IMR-90 (cell line): ENCODE data around the gene PRUNE2. TPM values are rescaled to one million over a fixed set of nuclear protein-coding genes. Genes with fewer than 3 reads are reported as not detected.

ENCODE experiments used
- ATAC-seq: fragments of 200-7000 bp; cut with Tn5 transposase; 2 replicates; pipeline ENCODE4 v1.9.1; 2020; ENCODE audit warnings: low read depth, mild to moderate bottlenecking, moderate library complexity
- BruUV-seq: library from RNA; stranded (reverse); fragments of 400-500 nt; replicated peaks from 2 replicates; lab custom pipeline; 2021; lab: Mats Ljungman, UMichigan
- CTCF ChIA-PET: fragments of 300-600 bp; formaldehyde crosslinking; extraction: SDS; loops from one replicate; lab custom pipeline; 2021; ENCODE audit warnings: antibody characterized with exemption; lab: Yijun Ruan, JAX
- POLR2A ChIA-PET: fragments of 300-600 bp; sonication (Branson Sonifier 250); formaldehyde crosslinking; loops from one replicate; lab custom pipeline; 2022; ENCODE audit warnings: antibody characterized with exemption; ENCODE audit not compliant: unreplicated experiment; lab: Charles Lee
- DNase-seq: peaks from one replicate; pipeline ENCODE4 v3.0.0; 2013
- H2AFZ ChIP-seq: replicated peaks from 2 replicates; pipeline ENCODE3; 2013; ENCODE audit warnings: low read length, mild to moderate bottlenecking; ENCODE audit not compliant: poor library complexity
- H2AK5ac ChIP-seq: 2 replicates; pipeline ENCODE4 v1.6.1; 2013; ENCODE audit warnings: low read depth, low read length, inconsistent platforms
- H2AK9ac ChIP-seq: replicated peaks from 2 replicates; pipeline ENCODE3; 2013; ENCODE audit warnings: mild to moderate bottlenecking, low read depth, low read length, moderate library complexity; ENCODE audit not compliant: poor library complexity
- H2BK120ac ChIP-seq: 2 replicates; pipeline ENCODE4 v1.6.1; 2013; ENCODE audit warnings: low read depth, low read length, inconsistent platforms
- H2BK15ac ChIP-seq: 3 replicates; pipeline ENCODE4 v1.6.1; 2013; ENCODE audit warnings: low read depth, low read length, inconsistent platforms
- H2BK20ac ChIP-seq: 2 replicates; pipeline ENCODE4 v1.6.1; 2013; ENCODE audit warnings: low read depth, mild to moderate bottlenecking, inconsistent platforms, low read length, moderate library complexity
- H2BK5ac ChIP-seq: 2 replicates; pipeline ENCODE4 v1.6.1; 2013; ENCODE audit warnings: mild to moderate bottlenecking, low read depth, low read length, inconsistent platforms; ENCODE audit not compliant: poor library complexity, severe bottlenecking
- H3K14ac ChIP-seq: replicated peaks from 2 replicates; pipeline ENCODE4 v1.6.1; 2013; ENCODE audit warnings: low read depth, low read length, inconsistent platforms
- H3K18ac ChIP-seq: 2 replicates; pipeline ENCODE4 v1.6.1; 2013; ENCODE audit warnings: low read depth, low read length, control low read depth
- H3K23ac ChIP-seq: 2 replicates; pipeline ENCODE4 v1.6.1; 2013; ENCODE audit warnings: low read depth, low read length, inconsistent platforms
- H3K27ac ChIP-seq: 2 replicates; pipeline ENCODE4 v1.5.1; 2013; ENCODE audit warnings: mild to moderate bottlenecking, control low read depth, low read length; ENCODE audit not compliant: insufficient read depth
- H3K27me3 ChIP-seq: 2 replicates; pipeline ENCODE4 v1.6.1; 2013; ENCODE audit warnings: low read length; ENCODE audit not compliant: control insufficient read depth, insufficient read depth
- H3K36me3 ChIP-seq: 2 replicates; pipeline ENCODE4 v1.6.1; 2013; ENCODE audit warnings: low read length, mixed read lengths; ENCODE audit not compliant: control insufficient read depth, insufficient read depth
- H3K4ac ChIP-seq: 2 replicates; pipeline ENCODE4 v1.6.1; 2013; ENCODE audit warnings: low read depth, low read length, inconsistent platforms
- H3K4me1 ChIP-seq: 2 replicates; pipeline ENCODE4 v1.6.1; 2013; ENCODE audit warnings: low read length, mixed read lengths; ENCODE audit not compliant: control insufficient read depth, insufficient read depth
- H3K4me2 ChIP-seq: 2 replicates; pipeline ENCODE4 v1.6.1; 2013; ENCODE audit warnings: low read depth, mild to moderate bottlenecking, control low read depth, low read length, moderate library complexity
- H3K4me3 ChIP-seq: 2 replicates; pipeline ENCODE4 v1.5.1; 2013; ENCODE audit warnings: low read depth, mild to moderate bottlenecking, control low read depth, low read length, moderate library complexity; ENCODE audit not compliant: insufficient read depth
- H3K56ac ChIP-seq: 2 replicates; pipeline ENCODE4 v1.6.1; 2013; ENCODE audit warnings: low read length, inconsistent platforms; ENCODE audit not compliant: insufficient read depth; ENCODE audit errors: extremely low read depth
- H3K79me1 ChIP-seq, 2 experiments: 2 replicates each; pipeline ENCODE4 v1.6.1; 2013; ENCODE audit warnings: low read length in 2 of 2, inconsistent platforms in 1 of 2, low read depth in 1 of 2
- H3K9ac ChIP-seq: 2 replicates; pipeline ENCODE4 v1.6.1; 2013; ENCODE audit warnings: low read depth, low read length, control low read depth
- H3K9me1 ChIP-seq: 2 replicates; pipeline ENCODE4 v1.6.1; 2013; ENCODE audit warnings: low read length, inconsistent platforms; ENCODE audit not compliant: insufficient read depth
- H3K9me3 ChIP-seq: 2 replicates; pipeline ENCODE4 v1.6.1; 2013; ENCODE audit warnings: low read length; ENCODE audit not compliant: control insufficient read depth, insufficient read depth
- H4K20me1 ChIP-seq: 2 replicates; pipeline ENCODE4 v1.6.1; 2013; ENCODE audit warnings: low read length, inconsistent platforms; ENCODE audit not compliant: insufficient read depth
- H4K5ac ChIP-seq: 2 replicates; pipeline ENCODE4 v1.6.1; 2013; ENCODE audit warnings: mild to moderate bottlenecking, low read depth, low read length, control low read depth
- H4K8ac ChIP-seq, 2 experiments: 2 replicates each; pipeline ENCODE4 v1.6.1; 2013; ENCODE audit warnings: low read depth in 2 of 2, low read length in 2 of 2, control low read depth in 1 of 2, inconsistent platforms in 1 of 2
- H4K91ac ChIP-seq: 2 replicates; pipeline ENCODE4 v1.6.1; 2013; ENCODE audit warnings: low read depth, low read length, inconsistent platforms; ENCODE audit not compliant: insufficient read depth
- CEBPB ChIP-seq: IDR thresholded peaks from 2 replicates; pipeline ENCODE4 v1.6.1; 2012; ENCODE audit warnings: low read depth, low read length, improper control_type of control experiment
- FOS ChIP-seq: fragments of 150-350 bp; IDR thresholded peaks from 2 replicates; pipeline ENCODE4 v1.6.1; 2016; ENCODE audit warnings: low read depth, low read length
- POLR2A ChIP-seq: IDR thresholded peaks from 2 replicates; pipeline ENCODE4 v1.6.1; 2012; ENCODE audit warnings: mild to moderate bottlenecking, low read depth, low read length
- RFX5 ChIP-seq: IDR thresholded peaks from 2 replicates; pipeline ENCODE4 v1.8.0; 2012; ENCODE audit warnings: low read depth, mild to moderate bottlenecking, low read length, moderate library complexity
- WGBS, 2 experiments: methylation state at CpG; one replicate each; pipeline versions ENCODE4 v1.1.5 to v1.1.7; 2013; ENCODE audit warnings: missing lambda C conversion rate in 2 of 2; ENCODE audit not compliant: insufficient read length in 1 of 2; ENCODE audit errors: extremely low coverage in 2 of 2; 5-methylcytosine and 5-hydroxymethylcytosine counted together
- dilution Hi-C: fragments of 300-500 bp; cut with HindIII; formaldehyde crosslinking; loops from one replicate; pipeline ENCODE4 v1.14.3; 2018; ENCODE audit warnings: low sequenced_read_pairs; ENCODE audit not compliant: unreplicated experiment
- in situ Hi-C: fragments of 300-500 bp; cut with MboI; formaldehyde crosslinking; loops from 3 replicates; pipeline ENCODE4 v1.14.3; 2019; ENCODE audit warnings: low sequenced_read_pairs, inconsistent platforms, mixed read lengths
- intact Hi-C: fragments of 100-400 bp; cut with micrococcal nuclease; formaldehyde crosslinking; loops from 2 replicates; pipeline ENCODE4 v1.10.0; 2022
- polyA plus RNA-seq, 3 experiments: library from polyadenylated mRNA; depleted of rRNA; stranded (reverse); fragments of >200 nt; gene quantifications; 2 replicates each; pipeline ENCODE4 v1.2.3, GENCODE V29; 2012; ENCODE audit warnings: low replicate concordance in 1 of 3
- total RNA-seq: library from RNA; depleted of rRNA; stranded (reverse); fragments of >200 nt; gene quantifications from 2 replicates; pipeline ENCODE4 v1.2.3, GENCODE V29; 2012
- TF ChIP-seq, protein P1 (sequence below): fragments of 150-350 bp; IDR thresholded peaks from 2 replicates; pipeline ENCODE4 v1.6.1; 2016; ENCODE audit warnings: low read depth, mild to moderate bottlenecking, low read length, moderate library complexity, borderline replicate concordance
- TF ChIP-seq, protein P2 (sequence below): conservative IDR thresholded peaks from 2 replicates; pipeline ENCODE4 v1.5.1; 2012; ENCODE audit warnings: mild to moderate bottlenecking, low read depth, low read length, improper control_type of control experiment

Gene PRUNE2
- total and polyA plus RNA-seq, 2 of the 4 experiments (the other 2 are of a cell fraction) = 0.70 to 1.6 TPM

DNA sequence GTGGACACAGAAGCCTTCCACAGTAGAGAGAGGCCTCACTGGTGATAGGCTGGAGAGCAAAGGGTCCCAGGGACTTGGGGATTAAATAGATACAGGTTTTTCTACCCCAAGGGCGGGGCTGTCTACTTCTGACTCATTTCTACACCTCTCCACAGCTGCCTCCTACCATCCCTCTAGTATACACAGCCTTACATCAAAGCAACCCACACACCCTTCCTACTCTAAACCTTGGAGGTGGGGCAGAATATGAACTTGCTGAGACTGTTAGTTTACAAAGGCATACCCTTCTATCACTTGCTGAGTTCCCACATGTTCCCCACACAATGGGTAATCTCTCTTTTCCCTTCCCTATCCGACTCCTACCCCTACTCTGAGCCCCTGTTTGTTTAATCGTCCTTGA is 161.6 kb downstream of the PRUNE2 start:
- Histone ChIP-seq H2BK5ac (no peak overlapping the region), H2BK15ac (no peak overlapping the region), H3K23ac (no peak overlapping the region), H3K4me1 (no peaks in the 10 kb centered on the region), H3K27me3 (peaks cover 3% of the 10 kb centered on the region; the same call in 1 of the 2 replicates), H3K4me3 (no peak overlapping the region), H2BK20ac (no peak overlapping the region), H3K36me3 (no peaks in the 10 kb centered on the region), H2BK120ac (no peak overlapping the region), H3K56ac (no peak overlapping the region), H3K18ac (no peak overlapping the region), H4K8ac (no peak overlapping the region), H3K4ac (no peak overlapping the region), H3K27ac (no peak overlapping the region), H3K9ac (no peak overlapping the region), H3K4me2 (no peak overlapping the region), H3K9me1 (no peaks in the 10 kb centered on the region), H3K14ac (no peak overlapping the region), H4K5ac (no peak overlapping the region), H3K79me1 (no peaks in the 10 kb centered on the region), H4K91ac (no peak overlapping the region), H4K20me1 (no peaks in the 10 kb centered on the region), H2AK9ac (no peak overlapping the region), H2AK5ac (no peak overlapping the region), H3K9me3 (no peaks in the 10 kb centered on the region), H2AFZ (no peak overlapping the region)
- no TSS peak for BruUV-seq
- in situ Hi-C loops = no loop called here
- DNase-seq (no peak), ATAC-seq (no peak)
- no peak for TF ChIP-seq POLR2A
- TF ChIP-seq, protein P1, sequence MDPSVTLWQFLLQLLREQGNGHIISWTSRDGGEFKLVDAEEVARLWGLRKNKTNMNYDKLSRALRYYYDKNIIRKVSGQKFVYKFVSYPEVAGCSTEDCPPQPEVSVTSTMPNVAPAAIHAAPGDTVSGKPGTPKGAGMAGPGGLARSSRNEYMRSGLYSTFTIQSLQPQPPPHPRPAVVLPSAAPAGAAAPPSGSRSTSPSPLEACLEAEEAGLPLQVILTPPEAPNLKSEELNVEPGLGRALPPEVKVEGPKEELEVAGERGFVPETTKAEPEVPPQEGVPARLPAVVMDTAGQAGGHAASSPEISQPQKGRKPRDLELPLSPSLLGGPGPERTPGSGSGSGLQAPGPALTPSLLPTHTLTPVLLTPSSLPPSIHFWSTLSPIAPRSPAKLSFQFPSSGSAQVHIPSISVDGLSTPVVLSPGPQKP = no peak
- no peak for TF ChIP-seq FOS
- TF ChIP-seq RFX5 = no peak
- TF ChIP-seq, protein P2, sequence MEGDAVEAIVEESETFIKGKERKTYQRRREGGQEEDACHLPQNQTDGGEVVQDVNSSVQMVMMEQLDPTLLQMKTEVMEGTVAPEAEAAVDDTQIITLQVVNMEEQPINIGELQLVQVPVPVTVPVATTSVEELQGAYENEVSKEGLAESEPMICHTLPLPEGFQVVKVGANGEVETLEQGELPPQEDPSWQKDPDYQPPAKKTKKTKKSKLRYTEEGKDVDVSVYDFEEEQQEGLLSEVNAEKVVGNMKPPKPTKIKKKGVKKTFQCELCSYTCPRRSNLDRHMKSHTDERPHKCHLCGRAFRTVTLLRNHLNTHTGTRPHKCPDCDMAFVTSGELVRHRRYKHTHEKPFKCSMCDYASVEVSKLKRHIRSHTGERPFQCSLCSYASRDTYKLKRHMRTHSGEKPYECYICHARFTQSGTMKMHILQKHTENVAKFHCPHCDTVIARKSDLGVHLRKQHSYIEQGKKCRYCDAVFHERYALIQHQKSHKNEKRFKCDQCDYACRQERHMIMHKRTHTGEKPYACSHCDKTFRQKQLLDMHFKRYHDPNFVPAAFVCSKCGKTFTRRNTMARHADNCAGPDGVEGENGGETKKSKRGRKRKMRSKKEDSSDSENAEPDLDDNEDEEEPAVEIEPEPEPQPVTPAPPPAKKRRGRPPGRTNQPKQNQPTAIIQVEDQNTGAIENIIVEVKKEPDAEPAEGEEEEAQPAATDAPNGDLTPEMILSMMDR = no peak
- TF ChIP-seq CEBPB = no peak
- intact Hi-C loops = no loop called here
- POLR2A ChIA-PET = no interaction called here
- WGBS, 2 experiments = no CpG with 5 or more reads among the region's 3 CpGs
- dilution Hi-C loops = no loop called here
- CTCF ChIA-PET = no interaction called here
